Fibroblast of villous mesenchyme (primary cell): ENCODE data around the gene CLDN7. TPM values are rescaled to one million over a fixed set of nuclear protein-coding genes. Genes with fewer than 3 reads are reported as not detected.

Experiments
- DNase-seq: peaks from one replicate; pipeline ENCODE4 v3.0.0-alpha.2; 2010; ENCODE audit warnings: low read depth
- H3K4me3 ChIP-seq: 2 replicates; pipeline ENCODE4 v1.5.1; 2011; ENCODE audit warnings: low read depth, mild to moderate bottlenecking, low read length
- total RNA-seq: library from RNA; depleted of rRNA; stranded (reverse); fragments of >200 nt; gene quantifications from 2 replicates; pipeline ENCODE4 v1.2.3, GENCODE V29; 2012
- TF ChIP-seq, protein P1 (sequence below): IDR thresholded peaks from 2 replicates; pipeline ENCODE4 v1.5.1; 2012; ENCODE audit warnings: low read depth, mild to moderate bottlenecking, low read length; ENCODE audit not compliant: insufficient read depth

The CLDN7 gene
- total RNA-seq, 1 donor, result 5.2 TPM

DNA sequence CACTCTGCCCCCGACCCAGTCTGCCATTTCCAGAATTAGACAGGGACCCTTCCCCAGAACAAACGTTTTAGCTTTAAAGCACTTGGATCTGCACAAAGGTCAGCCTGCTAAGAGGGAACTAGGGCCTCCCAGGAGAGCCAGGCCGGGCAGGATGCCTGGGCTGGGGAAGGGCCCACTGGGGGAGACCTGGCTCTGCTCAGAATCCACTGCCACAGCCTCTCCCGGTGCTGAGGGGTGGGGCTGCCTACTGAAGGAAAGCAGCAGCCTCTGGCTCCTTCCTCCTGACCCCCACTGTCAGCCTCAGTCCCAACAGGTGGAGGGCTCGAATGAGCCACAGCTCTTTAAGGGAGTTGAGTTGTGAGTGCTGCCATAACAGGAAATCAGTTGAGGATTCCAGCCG, 30.5 kb upstream of the CLDN7 start:
- TF ChIP-seq, protein P1, sequence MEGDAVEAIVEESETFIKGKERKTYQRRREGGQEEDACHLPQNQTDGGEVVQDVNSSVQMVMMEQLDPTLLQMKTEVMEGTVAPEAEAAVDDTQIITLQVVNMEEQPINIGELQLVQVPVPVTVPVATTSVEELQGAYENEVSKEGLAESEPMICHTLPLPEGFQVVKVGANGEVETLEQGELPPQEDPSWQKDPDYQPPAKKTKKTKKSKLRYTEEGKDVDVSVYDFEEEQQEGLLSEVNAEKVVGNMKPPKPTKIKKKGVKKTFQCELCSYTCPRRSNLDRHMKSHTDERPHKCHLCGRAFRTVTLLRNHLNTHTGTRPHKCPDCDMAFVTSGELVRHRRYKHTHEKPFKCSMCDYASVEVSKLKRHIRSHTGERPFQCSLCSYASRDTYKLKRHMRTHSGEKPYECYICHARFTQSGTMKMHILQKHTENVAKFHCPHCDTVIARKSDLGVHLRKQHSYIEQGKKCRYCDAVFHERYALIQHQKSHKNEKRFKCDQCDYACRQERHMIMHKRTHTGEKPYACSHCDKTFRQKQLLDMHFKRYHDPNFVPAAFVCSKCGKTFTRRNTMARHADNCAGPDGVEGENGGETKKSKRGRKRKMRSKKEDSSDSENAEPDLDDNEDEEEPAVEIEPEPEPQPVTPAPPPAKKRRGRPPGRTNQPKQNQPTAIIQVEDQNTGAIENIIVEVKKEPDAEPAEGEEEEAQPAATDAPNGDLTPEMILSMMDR, result no peak
- H3K4me3 ChIP-seq, result no peak overlapping the region
- DNase-seq, result no peak

DNA sequence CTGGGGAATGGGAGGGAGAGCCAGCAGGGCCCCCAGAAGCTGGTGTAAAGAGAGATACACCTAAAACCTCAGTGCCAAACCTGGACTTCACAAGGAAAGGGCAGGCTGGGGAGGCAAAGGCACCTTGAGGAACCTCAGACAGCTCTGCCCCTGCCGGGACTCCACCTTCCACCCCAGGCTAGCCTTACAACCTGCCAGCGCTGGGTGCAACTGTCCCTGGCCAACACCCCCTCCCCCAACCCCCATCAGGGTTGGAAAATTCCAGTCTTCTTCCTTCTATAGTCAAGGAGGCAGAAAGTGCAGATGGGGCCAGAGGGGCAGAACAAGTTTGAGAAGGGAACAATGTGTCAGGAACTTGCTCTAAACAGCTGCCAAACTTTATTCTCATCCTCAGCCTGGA, 29.9 kb upstream of the CLDN7 start:
- TF ChIP-seq, protein P1, result no peak
- DNase-seq, result no peak

DNA sequence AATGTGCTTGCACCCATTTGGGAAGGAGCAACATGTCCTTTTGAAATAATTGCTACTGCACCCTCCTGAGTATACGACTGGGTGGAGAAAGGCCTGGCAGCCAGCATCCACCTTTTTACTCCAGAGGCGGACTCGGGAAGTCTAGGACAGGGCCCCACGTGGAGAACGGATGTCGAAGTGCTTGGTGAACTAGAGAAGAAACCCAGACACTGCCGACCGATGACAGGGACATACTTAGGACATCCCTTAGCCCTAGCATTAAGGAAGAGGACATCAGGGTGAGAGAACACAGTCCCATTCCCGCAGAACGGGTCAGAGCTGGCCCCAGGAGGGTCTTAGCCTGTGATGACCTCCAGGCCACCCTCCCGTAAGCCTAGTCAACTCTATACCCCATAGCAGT, 28.4 kb upstream of the CLDN7 start:
- no peak for DNase-seq
- H3K4me3 ChIP-seq, result no peak overlapping the region
- TF ChIP-seq, protein P1, result no peak

More for the DNA sequence above, 29.9 kb upstream of the CLDN7 start:
- H3K4me3 ChIP-seq, result no peak overlapping the region

DNA sequence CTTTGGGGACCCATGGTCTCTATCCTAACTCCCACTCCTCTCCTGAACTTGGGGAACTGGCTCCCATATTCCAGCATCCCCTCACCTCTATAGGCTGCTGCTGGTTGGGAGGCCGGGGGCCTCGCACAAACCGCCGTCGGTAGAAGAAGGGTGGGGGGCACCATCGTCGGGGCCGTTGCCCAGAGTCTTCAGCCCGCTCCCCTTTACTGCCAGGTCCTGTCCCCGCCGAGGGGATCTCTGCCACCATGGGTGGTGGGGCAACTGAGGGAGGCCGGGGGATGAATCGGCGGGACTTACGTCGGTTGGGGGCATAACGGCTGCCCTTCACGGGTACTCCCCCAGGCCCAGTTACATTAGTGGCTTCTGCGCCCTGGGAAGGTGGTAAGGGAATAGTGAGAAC, 27.9 kb upstream of the CLDN7 start:
- DNase-seq, result no peak
- TF ChIP-seq, protein P1, result no peak
- H3K4me3 ChIP-seq, result no peak overlapping the region

DNA sequence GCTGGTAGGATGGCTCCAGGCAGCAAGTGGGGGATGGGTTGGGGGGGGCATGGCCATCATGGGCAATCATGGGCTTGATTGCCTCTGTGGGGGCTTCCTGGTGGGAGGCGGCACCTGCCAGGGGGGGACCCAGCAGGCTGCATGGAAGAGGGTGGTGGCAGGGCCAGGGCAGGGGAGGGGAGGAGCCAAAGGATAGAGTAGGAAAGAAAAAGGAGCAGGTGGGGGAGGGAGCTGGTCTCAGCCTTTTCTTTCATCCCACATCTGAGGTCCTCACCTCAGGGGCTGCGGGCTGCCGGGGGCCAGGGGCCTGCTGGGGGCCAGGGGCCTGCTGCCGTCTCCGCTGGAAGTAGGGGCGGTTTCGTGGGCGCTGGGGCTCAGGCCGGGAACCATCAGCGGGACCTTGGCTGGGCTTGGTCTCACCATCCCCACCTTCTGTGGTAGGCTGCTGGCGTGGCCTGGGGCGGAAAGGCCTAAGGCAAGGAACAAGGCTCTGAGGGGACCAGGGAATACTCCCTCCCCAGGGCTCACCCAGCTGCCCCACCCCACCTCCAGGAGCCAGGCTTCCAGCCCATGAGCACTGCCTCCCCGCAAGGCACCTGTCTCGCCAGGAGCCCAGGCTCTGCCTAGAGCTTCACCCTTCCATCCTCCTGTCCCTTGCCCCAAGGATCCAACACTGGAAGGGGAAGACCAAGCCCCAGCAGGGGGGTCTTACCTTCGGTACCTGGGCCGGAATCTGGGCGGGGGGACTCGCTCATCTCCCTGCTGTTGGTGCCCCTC, 27.2 kb upstream of the CLDN7 start:
- H3K4me3 ChIP-seq, result no peak overlapping the region
- no peak for DNase-seq
- TF ChIP-seq, protein P1, result no peak

DNA sequence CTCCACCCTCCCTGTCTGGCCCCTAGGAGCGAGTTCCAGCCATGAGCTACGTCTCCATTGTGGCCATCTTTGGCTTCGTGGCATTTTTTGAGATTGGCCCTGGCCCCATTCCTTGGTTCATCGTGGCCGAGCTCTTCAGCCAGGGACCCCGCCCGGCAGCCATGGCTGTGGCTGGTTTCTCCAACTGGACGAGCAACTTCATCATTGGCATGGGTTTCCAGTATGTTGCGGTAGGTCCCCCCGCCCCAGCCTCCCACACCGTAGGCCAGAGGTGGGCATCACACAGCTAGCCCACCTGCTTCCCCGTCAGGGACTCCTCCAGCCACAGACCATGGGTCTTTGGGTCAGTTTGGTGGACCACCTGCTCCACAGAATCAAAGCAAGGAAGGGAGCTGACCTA, 23.4 kb upstream of the CLDN7 start:
- TF ChIP-seq, protein P1, result no peak
- DNase-seq, result no peak
- H3K4me3 ChIP-seq, result no peak overlapping the region

DNA sequence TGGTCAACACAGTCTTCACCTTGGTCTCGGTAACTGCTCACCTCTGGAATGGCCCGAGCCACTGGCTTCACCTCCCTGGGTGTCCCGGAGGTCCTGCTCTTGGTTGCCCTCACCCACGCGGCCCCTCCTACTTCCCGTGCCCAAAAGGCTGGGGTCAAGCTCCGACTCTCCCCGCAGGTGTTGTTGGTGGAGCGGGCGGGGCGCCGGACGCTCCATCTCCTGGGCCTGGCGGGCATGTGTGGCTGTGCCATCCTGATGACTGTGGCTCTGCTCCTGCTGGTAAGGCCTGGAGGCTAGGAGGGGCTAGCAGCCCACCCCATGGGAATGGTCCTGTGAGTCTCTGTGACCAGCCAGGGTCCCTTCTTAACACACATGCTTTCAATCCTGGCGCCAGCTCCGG, 22.6 kb upstream of the CLDN7 start:
- H3K4me3 ChIP-seq, result no peak overlapping the region
- TF ChIP-seq, protein P1, result no peak
- DNase-seq, result no peak
